ENCODE data around the gene GAN.
"Not testable (repeated sequence)": the region's sequence is repeated elsewhere in the genome, so short reads cannot be mapped to it uniquely, and the experiment has no call there.

The GAN gene

DNA sequence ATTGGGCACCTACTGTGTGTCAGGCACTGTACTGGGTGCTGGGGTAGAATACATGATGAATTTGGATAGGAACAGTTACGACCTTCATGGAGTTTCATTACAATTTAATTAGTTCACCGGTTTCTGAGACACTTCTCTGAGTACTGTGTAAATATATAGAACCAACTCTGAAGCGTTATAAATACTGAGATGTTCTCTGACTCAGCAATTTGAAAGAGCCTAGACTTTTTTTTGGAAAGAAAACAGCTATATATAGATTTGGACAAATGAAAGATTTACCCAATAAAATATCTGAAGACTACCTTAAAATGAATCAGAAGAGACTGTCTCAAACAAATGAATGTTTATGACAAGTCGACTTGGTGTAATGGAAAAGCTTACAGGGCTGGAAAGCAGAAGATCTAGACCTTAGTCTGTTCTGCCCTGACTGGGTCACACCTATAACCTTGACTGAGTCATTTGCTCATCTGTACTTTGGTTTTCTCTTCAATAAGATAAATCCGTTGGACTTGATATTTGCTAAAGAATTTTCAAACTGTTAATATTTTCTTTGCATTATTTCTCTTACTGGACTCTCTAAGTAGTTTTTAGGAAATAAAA lies 4.6 kb upstream of the GAN start:
- DNase-seq = no peak

DNA sequence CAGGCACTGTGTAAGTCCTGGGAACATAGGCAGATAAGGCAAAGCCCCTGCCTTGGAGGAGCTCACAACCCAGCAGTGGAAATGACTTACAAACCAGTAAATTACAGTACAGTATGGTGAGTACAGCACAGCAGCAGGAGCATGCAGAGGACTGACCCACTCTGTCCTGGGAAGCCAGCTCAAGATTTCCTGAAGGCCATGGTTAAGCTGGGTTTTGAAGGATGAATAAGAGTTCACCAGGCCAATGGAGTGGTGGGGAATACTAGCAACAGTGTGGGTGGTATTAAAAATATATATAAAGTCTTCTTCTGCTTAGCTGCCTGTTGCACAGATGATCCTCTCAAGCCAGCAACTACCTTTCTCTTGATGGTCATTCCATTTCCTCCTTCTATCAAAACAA lies 3.0 kb upstream of the GAN start:
- DNase-seq = no peak

DNA sequence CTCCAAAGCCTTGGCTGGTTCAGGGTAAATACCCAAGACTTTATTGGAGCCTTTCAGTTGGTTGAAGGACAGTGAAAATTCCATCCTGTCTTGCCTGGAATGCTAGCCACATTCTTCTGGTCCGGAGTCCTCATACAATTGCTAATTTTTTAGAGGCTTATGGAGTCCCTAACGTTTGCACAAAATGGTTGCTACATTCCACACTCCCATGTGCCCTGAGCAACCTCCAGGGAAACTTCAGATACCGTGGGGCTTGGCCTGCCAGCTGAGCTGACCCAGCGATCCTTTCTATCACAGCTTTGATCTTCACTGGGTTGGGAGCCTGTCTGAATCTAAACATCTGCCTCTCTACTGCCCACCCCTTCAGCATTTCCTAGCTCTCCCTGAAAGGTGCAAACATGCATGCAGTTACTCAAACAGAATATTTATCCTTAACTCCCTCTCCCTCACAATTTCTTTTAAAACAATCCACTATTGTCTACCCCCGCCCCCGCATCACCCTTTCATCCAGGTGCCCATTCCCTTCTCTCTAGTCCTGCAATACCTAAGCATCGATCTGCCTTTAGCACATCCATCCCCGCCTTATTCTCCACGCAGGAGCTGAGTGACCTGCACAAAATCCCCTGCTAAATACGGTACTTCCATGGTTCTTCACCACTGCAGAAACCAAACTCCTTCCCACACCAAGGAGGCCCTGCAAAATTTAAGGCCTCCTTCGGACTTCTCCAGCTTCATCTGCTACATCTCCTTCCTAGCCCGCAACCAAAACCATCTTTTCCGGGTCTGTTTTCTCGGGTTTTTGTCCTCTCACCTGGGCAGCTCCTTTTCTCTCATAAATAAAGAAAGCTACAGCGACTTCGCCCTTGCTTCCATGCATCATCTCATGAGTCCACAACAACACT lies 810 bp upstream of the GAN start:
- no peak for DNase-seq

DNA sequence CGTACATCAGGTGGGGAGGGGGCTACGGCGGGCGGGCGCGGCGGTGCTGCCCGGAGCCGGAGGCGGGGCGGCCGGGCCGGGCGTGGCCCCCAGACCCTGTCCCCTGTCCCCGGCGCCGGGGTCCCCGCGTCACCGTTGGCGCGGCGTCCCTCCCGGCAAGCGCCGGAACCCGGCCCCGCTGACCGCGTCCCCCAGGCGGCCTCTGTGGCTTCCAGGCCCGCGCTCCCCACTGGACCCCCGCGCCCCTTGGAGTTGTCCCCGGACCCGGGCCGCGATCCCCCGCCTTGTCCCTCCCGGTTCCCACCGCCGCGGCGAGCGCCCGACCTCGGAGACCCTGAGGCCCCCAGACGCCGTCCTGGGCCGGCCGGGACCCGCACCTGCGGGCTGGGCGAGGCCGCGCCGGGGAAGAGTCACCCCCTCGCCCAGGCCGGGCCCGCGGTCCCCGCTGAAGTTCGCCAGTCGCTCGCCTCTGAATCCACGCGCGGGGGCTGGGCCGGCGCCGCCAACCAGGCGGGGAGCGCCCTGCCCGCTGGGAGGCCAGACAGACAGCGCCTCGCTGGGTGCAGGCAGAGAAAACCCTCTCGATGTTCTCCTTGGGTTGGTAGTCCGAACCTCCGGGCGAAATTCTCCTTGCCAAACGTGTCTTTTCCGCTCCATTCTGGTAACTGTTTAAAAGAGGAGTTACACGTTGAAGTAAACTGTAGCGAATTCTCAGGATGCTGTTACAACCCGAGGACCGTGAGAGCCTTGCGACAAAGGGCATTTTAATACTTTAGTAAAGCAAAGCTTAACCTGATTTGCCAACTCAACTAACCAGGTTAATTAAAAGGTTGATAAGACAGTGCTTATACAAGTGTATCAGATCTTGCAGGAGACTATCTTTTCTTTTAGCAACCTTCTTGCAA lies 761 bp downstream of the GAN start:
- peak; percentile 16 for DNase-seq

DNA sequence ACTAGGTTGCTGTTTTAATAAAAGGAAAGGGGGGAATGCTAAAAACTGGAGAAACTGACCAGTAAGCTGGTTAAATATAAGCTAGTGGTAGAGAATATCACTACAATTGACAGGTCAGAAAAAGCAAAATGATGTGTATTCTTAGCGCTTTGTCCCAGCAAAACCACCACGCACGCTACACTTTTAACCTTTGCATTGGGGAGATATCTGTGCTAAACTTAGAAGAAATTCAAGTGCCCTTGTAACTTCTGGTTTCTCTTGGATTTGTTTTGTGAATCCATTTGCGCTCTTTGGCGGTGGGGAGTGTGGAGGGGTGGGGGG lies 1.4 kb downstream of the GAN start:
- DNase-seq = no peak

DNA sequence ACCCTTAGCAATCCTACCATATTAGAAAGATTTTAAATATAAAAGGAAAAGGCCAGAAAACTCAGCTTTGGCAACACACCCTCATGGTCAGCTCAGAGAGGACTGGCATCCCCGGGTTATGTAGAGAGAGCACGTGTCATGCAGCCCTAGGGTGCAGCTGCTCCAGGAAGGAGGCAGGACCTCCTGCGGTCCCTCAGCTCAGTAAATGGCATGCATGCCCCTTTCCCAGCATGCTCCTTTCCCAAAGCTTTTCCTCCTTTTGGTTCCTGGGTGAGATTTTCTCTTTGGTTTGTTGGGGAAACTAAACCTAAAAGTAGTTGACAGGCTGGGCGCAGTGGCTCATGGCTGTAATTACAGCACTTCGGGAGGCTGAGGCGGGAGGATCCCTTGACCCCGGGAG lies 3.9 kb downstream of the GAN start:
- no peak for DNase-seq

DNA sequence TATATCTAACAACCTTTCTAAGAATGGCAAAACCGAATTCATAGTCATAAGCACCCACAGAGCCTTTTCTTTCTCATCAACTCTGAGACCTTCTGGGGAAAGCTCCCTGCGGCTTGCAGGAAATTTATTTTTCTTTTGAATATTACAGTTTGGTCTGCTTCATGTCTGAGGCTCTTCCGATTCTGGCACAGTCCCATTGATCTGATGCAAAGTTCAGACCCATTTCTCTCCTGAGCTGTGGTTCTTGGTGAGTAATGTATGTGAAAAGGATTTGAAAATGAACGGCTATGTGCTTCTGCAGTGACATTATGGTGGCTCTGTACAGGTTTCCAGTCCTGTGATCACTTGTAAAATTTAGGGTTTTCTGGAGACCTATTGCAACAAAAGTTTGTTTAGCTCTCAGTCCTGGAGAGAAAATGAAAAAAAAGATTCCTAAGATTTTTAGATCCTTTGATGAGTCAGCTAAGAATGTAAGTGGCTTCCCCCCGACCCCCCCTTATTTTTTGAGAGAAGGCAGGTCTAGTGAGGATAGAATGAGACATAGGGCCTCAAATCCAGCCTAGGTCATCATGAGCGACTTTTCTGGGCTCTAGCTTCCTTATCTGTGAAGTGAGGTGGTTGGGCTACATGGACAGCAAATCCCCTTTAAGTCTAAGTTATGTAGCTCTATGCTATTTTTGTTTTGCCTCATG lies 4.6 kb downstream of the GAN start:
- no peak for DNase-seq

DNA sequence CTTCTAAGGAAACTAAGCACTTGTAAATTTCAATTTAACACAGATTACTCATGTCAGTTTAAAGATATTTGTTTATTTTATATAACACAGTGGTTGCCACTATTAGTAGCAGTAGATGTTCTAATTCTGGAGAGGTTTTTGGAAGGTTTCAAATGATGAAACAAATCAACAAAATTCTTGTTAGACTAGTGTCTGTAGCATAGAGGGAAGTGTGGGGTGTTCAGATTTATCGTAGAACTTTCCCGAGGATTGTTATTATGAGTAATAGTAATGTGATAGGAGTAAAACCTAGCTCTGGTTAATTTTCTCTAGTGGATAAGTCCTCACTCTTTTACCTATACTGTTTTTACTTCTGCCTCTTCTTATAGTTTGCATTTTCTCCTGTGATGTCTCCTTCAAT lies 6.3 kb downstream of the GAN start:
- DNase-seq = no peak

DNA sequence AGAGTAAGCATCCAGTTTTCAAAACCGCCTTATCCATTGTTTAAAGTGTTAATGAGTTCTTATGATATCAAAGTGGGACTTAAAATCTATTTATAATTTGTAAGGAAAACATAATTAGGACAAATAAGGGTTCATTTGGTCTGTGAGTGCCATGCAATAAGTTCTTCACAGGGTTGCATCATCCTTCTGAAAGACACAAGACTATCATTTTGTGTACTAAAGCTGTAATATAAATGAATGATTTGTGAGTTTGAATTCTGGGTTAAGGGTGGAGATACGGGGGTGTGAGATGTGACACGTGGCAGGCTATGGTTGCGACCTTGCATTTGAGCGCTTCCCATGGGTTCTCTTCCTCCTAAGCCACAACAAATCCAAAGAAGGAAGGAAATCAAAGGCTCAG lies 6.8 kb downstream of the GAN start:
- no peak for DNase-seq

DNA sequence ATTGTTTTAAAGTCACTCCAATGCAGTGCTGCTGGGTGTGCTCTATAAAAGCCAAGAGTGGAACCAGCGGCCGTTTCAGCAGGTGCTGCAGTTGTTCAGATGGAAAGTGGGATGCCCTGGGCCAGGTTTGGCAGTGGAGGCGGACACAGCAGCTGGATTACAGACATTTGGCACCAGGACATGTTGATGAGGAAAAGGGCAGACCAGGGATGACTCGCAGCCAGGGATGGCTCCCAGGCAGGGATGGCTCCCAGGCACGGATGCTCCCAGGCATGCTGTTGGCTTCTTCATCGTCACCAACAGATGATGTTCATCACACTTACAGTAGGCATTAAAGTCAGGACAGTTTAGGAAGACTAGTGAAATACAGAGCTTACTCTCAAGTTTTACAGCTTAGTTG lies 10.0 kb downstream of the GAN start:
- DNase-seq = no peak

DNA sequence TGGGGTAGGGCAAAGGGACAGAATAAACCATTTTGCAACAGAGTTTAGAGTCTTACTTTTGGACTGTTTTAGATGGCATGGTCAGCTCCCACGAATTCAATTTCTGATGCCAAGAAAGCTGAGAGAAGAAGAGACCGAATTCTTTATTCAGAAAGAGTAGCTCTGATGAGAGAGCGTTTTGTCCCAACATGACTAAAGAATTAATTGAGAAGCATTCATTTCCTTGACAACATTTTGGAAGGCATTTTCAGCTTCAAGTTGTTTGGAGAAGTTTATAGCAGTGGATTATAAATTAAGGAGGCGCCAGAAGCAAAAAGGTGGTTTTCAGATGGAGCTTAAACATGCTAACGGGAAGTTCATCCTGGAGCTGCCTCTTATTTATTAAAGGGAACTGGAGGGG lies 12.2 kb downstream of the GAN start:
- DNase-seq = no peak

DNA sequence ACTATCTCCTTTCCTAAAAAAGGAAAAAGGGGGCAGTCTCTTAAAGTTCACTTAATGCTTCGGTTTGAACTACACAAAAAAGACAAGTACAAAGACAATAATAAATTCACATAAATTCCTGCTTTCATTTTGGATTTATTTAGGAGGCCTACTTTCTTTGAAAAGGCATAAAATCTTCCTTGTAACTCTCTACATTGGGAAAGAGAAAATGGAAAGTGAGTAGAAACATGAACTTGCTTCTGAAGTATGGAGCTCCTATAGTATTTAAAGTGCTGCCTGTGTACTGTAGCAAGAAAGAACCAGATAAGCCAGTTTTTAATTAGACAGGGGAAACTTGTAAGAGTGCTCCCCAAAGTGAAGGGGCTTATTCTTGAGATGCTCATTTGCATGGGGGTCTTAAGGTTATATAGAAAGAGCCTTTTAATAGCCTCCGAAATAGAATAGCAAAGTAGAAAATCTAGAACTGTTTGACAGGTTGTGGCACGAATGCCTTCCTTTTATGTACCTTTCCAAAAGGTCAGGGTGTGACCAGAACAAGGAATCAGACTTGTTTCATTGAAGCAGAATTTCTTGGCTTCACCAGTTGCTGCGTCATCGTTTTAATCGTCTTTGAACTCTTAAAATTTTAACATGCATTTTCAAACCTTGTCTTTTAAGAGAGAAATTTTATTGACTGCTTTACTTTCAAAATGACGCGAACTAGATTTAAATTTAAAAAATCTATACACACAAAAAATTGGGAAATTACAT lies 12.9 kb downstream of the GAN start:
- DNase-seq = no peak

DNA sequence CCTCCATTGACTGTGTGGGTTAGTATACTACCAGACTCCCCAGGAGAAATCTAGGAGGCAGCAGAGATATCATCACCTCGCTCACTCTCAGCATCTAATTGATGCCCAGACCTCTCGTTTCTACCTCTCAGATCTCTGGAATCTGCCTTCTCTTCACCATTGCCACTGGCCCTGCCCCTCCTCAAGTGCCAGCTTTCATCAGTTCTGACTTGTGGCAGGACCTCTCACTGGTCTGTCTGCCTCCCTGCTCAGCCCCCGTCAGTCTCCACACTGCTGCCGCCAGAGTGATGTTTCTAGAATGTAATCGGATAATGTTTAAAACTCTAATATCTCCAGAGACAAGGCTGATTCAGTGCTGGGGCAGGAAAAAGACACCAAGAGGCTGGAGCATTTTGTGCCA lies 15.2 kb downstream of the GAN start:
- no peak for DNase-seq

DNA sequence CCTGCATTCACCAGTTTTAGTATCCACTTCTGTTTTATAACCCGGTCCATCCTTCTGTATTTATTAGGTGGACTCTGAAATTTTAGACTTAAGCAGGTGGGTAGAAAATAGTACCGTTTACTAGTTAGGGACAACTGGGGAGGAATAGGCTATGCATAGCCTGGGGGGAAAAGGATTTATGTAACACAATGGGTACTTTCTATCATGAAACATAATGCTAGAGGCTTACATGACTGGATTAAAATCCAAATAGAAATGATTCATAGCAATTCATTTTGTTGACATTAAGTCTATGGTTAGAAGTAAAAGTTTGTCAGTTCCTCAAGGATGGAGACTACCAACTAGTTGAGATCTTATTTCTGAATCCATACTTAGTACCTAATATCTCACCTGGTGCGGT lies 18.6 kb downstream of the GAN start:
- no peak for DNase-seq

DNA sequence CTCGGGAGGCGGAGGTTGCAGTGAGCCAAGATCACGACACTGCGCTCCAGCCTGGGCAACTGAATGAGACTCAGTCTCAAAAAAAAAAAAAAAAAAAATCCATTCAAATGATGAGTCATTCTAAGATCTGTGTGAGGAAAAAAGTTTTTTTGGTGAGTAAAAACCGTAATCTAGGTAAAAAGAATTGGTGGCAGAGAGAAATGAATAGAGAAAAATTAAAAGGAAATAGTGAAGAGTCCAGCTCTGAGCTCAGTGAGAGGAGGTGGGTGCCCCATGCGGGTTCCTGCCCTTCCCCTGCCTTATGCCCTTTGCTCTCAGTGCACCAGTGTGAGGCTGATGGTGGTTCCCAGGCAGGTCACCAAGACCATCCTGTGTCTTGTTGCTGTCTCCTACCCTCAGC lies 20.9 kb downstream of the GAN start:
- DNase-seq = no peak

DNA sequence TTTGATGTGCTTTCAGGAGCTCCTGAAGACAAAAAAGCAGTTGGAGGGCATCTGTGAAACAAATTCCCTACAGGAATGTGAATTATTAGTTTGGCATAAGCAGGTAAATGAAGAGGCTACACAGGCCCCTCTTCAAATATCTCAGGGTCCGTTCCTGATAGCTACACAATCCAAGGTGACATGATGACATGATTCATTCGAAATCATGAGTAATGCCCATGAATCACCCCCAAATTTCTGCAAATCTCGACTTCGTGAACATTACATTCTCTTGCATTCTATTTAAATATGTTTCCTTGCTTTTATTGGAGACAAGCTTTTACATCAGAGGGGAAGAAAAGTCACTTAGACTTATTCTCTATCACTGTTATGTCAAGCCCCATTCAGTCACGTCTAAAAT lies 22.3 kb downstream of the GAN start:
- DNase-seq = no peak

DNA sequence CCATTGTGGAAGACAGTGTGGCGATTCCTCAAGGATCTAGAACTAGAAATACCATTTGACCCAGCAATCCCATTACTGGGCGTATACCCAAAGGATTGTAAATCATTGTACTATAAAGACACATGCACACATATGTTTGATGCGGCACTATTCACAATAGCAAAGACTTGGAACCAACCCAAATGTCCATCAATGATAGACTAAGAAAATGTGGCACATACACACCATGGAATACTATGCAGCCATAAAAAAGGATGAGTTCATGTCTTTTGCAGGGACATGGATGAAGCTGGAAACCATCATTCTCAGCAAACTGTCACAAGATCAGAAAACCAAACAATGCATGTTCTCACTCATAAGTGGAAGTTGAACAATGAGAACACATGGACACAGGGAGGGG lies 30.4 kb downstream of the GAN start:
- DNase-seq = not testable (repeated sequence)

DNA sequence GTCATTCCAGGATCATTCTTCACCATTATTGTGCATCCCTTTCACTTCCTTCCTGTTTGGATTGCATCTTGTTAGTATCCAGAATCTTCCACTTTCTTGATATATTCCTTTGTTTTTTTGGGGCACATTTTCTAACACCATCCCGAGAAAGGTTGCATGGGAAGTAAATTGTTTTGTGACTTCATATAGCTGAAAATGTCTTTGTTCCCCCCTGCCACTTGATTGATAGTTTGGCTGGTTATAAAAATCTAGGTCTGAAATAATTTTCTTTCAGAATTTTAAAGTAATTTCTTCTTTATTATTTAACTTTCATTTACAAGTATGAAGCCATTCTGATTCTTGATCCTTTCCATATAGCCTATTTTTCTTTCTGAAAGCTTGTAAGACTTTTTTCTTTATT lies 32.7 kb downstream of the GAN start:
- DNase-seq = no peak

DNA sequence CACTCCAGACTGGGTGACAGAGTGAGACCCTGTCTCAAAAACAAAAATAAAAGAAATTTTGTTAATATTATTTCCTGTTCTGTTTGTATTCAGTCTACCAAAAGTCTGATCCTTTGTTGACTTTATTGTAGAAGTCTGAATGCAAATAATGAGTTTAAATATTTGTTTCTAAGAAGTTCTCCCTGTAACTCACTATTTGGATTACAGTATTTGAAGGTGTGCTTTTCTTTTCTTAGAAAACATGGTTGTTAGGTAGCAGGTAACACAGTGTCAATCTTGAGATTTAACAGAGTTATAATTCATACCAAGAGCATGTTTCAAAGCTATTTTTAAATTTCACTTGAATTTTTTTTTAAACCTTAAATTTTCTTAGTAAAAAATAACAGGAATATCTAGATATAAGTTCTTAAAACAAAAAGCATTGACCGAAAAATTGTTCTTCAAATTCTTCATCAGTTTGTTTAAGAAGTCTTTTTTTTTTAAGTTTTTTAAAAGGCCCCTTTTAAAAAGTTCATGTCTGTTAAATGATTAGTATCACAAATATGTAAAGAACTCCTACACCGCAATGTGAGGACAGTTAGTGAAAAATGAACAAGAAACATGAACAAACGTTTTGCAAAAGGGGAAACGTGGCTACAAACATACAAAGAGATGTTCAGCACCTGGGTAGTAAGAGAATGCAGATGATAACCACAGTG lies 35.0 kb downstream of the GAN start:
- DNase-seq = no peak

DNA sequence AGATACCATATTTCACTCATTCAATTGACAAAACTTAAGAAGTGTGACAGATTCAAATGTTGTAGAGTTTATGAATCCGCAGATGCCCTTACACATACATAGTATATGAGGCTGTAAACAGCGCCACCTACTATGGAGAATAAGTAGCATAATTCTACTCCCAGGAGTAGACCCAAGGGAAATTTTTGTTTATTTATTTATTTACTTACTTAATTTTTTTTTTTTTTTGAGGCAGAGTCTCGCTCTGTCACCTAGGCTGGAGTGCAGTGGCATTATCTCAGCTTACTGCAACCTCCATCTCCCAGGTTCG lies 35.5 kb downstream of the GAN start:
- DNase-seq = no peak

DNA sequence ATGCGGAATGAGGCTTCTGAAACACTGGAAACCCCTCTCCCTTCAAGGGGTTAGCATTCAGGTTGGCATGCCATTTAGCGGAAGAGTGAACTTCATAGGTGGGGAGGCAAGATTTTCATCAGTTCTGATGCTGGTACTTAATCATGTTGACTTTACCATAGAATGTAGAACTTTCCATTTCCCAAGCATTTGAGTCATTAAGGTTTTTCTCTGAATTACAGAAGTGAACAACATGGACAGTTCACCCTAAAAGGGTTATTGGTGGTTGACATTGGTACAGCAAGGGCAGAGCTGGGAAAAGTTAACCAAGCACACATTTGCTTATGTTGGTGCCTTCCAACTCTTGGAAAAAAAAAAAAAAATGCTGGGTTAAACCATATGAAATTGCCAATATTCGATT lies 39.1 kb downstream of the GAN start:
- no peak for DNase-seq

DNA sequence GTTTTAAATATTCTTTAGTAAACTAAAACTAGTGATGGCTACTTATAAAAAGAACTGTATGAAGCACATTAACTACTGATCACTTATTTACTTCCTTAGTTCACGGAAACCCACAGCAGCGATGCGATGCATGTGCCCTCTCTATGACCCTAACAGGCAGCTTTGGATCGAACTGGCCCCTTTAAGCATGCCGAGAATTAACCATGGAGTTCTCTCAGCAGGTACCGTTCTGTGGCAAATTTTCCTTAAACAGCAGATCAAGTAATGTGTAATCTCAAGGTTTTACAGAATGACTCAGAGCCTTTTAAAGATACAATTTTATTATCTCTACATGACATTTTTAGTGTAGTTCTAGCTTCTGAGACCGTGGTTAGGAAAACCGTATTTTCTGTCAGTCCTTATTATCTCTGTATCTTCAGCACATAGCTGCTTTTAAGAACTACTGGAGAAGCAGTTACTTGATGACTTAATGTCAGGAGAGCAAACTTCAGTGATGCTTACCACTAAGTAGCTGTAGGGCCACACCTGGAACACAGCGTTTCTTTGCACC lies 43.0 kb downstream of the GAN start:
- no peak for DNase-seq

Measured in activated effector memory CD4-positive, alpha-beta T cell treated with Interleukin-2 at 50 U/mL for 16 hours (primary cell).